ENCODE results near the gene CCDC91.

The CCDC91 gene

DNA sequence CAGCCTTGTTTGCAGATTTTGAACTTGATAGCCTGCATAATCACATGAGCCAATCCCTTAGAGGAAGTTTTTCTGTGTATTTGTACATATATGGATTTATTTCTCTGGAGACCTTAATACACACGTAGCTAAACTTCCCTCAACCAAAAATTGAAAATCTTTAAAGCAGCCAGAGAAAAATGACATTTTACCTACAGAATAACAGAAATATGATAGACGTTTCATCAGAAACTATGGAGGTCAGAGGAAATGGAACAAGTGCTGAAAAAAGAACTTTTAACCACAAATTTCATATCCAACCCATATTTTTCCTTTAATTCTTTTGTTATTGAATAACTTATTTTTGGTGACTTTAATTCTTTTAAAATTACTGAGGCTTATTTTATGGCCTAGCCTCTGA, 177.7 kb downstream of the CCDC91 start:
- Histone ChIP-seq H3K4me3 (ENCODE audit: insufficient read depth, low read length, poor library complexity, severe bottlenecking) (no peak overlapping the region), H3K27me3 (ENCODE audit: low read length) (no peaks in the 10 kb centered on the region), H3K79me2 (ENCODE audit: insufficient read depth, low read length) (no peaks in the 10 kb centered on the region), H3K27ac (ENCODE audit: low read depth, low read length) (no peak overlapping the region), H3K9me2 (replicated peaks; ENCODE audit: insufficient read depth, low read length) (no peaks in the 10 kb centered on the region), H3K36me3 (ENCODE audit: low read length) (peaks cover 31% of the 10 kb centered on the region), H2AFZ (ENCODE audit: low read depth, low read length, severe bottlenecking) (no peak overlapping the region), H3F3A (ENCODE audit: insufficient read depth) (no peaks in the 10 kb centered on the region; the same call in 1 of the 2 replicates), H4K20me1 (ENCODE audit: low read depth, low read length) (no peaks in the 10 kb centered on the region), H3K4me2 (ENCODE audit: low read depth, low read length, poor library complexity, severe bottlenecking) (no peak overlapping the region), H3K9me3 (ENCODE audit: insufficient read depth, low read length) (peaks cover 38% of the 10 kb centered on the region; the same call in 1 of the 2 replicates), H3K9ac (ENCODE audit: low read length) (no peak overlapping the region)
- TF ChIP-seq EZH2phosphoT487 (conservative IDR thresholded peaks at IDR 0.05; ENCODE audit: low read length), result no peak
- TF ChIP-seq, protein P1, sequence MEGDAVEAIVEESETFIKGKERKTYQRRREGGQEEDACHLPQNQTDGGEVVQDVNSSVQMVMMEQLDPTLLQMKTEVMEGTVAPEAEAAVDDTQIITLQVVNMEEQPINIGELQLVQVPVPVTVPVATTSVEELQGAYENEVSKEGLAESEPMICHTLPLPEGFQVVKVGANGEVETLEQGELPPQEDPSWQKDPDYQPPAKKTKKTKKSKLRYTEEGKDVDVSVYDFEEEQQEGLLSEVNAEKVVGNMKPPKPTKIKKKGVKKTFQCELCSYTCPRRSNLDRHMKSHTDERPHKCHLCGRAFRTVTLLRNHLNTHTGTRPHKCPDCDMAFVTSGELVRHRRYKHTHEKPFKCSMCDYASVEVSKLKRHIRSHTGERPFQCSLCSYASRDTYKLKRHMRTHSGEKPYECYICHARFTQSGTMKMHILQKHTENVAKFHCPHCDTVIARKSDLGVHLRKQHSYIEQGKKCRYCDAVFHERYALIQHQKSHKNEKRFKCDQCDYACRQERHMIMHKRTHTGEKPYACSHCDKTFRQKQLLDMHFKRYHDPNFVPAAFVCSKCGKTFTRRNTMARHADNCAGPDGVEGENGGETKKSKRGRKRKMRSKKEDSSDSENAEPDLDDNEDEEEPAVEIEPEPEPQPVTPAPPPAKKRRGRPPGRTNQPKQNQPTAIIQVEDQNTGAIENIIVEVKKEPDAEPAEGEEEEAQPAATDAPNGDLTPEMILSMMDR (IDR thresholded peaks at IDR 0.05; ENCODE audit: insufficient read depth, low read length, poor library complexity, severe bottlenecking), result no peak

DNA sequence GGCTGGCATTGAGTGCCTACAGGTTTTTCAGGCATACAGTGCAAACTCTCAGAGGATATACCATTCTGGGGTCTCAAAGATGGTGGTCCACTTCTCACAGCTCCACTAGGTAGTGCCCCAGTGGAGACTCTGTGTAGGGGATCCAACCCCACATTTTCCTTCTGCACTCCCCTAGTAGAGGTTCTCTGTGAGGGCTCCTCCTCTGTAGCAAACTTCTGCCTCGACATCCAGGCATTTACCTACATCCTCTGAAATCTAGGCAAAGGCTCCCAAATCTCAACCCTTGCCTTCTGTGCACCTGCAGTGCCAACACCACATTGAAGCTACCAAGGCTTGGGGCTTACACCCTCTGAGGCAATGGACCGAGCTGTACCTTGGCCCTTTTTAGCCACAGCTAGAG, 179.2 kb downstream of the CCDC91 start:
- no peaks in the 10 kb centered on the region for H4K20me1 ChIP-seq (ENCODE audit: low read depth, low read length)
- H3K9me3 ChIP-seq (ENCODE audit: insufficient read depth, low read length), result peaks cover 38% of the 10 kb centered on the region; the same call in 1 of the 2 replicates
- H3K27me3 ChIP-seq (ENCODE audit: low read length), result no peaks in the 10 kb centered on the region
- H3K36me3 ChIP-seq (ENCODE audit: low read length), result peaks cover 31% of the 10 kb centered on the region
- no peak overlapping the region for H3K9ac ChIP-seq (ENCODE audit: low read length)
- no peak overlapping the region for H3K27ac ChIP-seq (ENCODE audit: low read depth, low read length)
- no peak for TF ChIP-seq EZH2phosphoT487 (conservative IDR thresholded peaks at IDR 0.05; ENCODE audit: low read length)
- TF ChIP-seq, protein P1 (IDR thresholded peaks at IDR 0.05; ENCODE audit: insufficient read depth, low read length, poor library complexity, severe bottlenecking), result no peak
- no peaks in the 10 kb centered on the region for H3F3A ChIP-seq (ENCODE audit: insufficient read depth)
- no peak overlapping the region for H3K4me3 ChIP-seq (ENCODE audit: insufficient read depth, low read length, poor library complexity, severe bottlenecking)
- H3K79me2 ChIP-seq (ENCODE audit: insufficient read depth, low read length), result no peaks in the 10 kb centered on the region
- H3K9me2 ChIP-seq (replicated peaks; ENCODE audit: insufficient read depth, low read length), result no peaks in the 10 kb centered on the region
- H2AFZ ChIP-seq (ENCODE audit: low read depth, low read length, severe bottlenecking), result no peak overlapping the region
- no peak overlapping the region for H3K4me2 ChIP-seq (ENCODE audit: low read depth, low read length, poor library complexity, severe bottlenecking)

DNA sequence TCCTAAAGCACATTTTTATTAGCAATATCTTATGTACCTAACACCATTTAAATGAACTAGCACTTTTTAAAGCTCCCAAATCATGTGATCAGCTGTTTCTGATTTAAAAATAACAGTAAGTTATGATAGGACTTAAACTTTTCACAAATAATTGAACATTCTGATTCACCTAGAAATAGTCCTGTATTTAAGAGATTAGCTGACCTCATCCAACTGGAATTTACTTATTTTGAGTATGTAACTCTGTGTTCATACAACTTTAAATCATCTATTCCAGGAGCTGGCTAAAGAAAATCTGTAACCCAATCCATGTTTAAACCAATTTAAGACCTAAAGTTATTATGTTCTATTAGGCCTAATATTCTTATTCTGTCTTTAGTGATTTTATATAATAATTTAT, 184.3 kb downstream of the CCDC91 start:
- Histone ChIP-seq H3K79me2 (ENCODE audit: insufficient read depth, low read length) (no peaks in the 10 kb centered on the region), H3K4me2 (ENCODE audit: low read depth, low read length, poor library complexity, severe bottlenecking) (no peak overlapping the region), H3K9ac (ENCODE audit: low read length) (no peak overlapping the region), H4K20me1 (ENCODE audit: low read depth, low read length) (no peaks in the 10 kb centered on the region), H3K27ac (ENCODE audit: low read depth, low read length) (no peak overlapping the region), H3K4me3 (ENCODE audit: insufficient read depth, low read length, poor library complexity, severe bottlenecking) (no peak overlapping the region), H3K9me2 (replicated peaks; ENCODE audit: insufficient read depth, low read length) (no peaks in the 10 kb centered on the region), H3K36me3 (ENCODE audit: low read length) (peaks cover 8% of the 10 kb centered on the region; the same call in 1 of the 2 replicates), H3K9me3 (ENCODE audit: insufficient read depth, low read length) (peaks cover 25% of the 10 kb centered on the region; the same call in 1 of the 2 replicates), H3K27me3 (ENCODE audit: low read length) (no peaks in the 10 kb centered on the region), H3F3A (ENCODE audit: insufficient read depth) (no peaks in the 10 kb centered on the region), H2AFZ (ENCODE audit: low read depth, low read length, severe bottlenecking) (no peak overlapping the region)
- TF ChIP-seq, protein P1 (IDR thresholded peaks at IDR 0.05; ENCODE audit: insufficient read depth, low read length, poor library complexity, severe bottlenecking), result no peak
- no peak for TF ChIP-seq EZH2phosphoT487 (conservative IDR thresholded peaks at IDR 0.05; ENCODE audit: low read length)

Measured in SU-DHL-6 (cell line).